ENCODE measurements around the gene RPAP3. TPM values are rescaled to one million over a fixed set of nuclear protein-coding genes. Genes with fewer than 3 reads are reported as not detected.

The RPAP3 gene
- polyA plus RNA-seq, 3 donors, result 9.6 to 20.6 (median 19.0) TPM

GRCh38 chr12:47705229-47705565 lies 633 bp downstream of the RPAP3 start:
- peak overlapping the region; percentile 78 to 99 (median 88) for H3K4me3 ChIP-seq (replicated peaks in 1 of 3; ENCODE audit: low read depth in 2 of 3, low read length in 3 of 3)
- H3K4me3 Mint-ChIP-seq, result peak overlapping the region; percentile 90 to 97
- peaks cover 10 to 12% of the 10 kb centered on the region in 2 donors for H3K36me3 ChIP-seq (replicated peaks in 1 of 2; ENCODE audit: control insufficient read depth in 1 of 2, insufficient read depth in 2 of 2, low read length in 2 of 2)
- peak overlapping the region; percentile 39 to 95 for H3K27ac ChIP-seq (ENCODE audit: low read depth in 1 of 2, low read length in 2 of 2)
- H3K27me3 ChIP-seq (ENCODE audit: control insufficient read depth in 2 of 2, insufficient read depth in 2 of 2, low read length in 2 of 2), result no peaks in the 10 kb centered on the region
- DNase-seq, result no peak
- H3K4me2 ChIP-seq (replicated peaks; ENCODE audit: extremely low read depth, low read length, poor library complexity, severe bottlenecking), result peak overlapping the region; percentile 81
- no peaks in the 10 kb centered on the region for H3K9me3 Mint-ChIP-seq
- H3K79me2 ChIP-seq (ENCODE audit: insufficient read depth, low read length), result peaks cover 64% of the 10 kb centered on the region
- peak overlapping the region; percentile 95 for H3K9ac ChIP-seq (ENCODE audit: insufficient read depth, low read length, poor library complexity, severe bottlenecking)
- H3K4me1 ChIP-seq (ENCODE audit: control insufficient read depth in 1 of 2, insufficient read depth in 2 of 2, low read length in 2 of 2), result peaks cover 41 to 52% of the 10 kb centered on the region in 2 donors
- peaks cover 55% of the 10 kb centered on the region for H3K4me1 Mint-ChIP-seq
- 0% methylated on average over 7 of the region's 9 CpGs for WGBS (ENCODE audit: insufficient coverage)
- intact Hi-C loops (cut with micrococcal nuclease), result loop anchor here in 1 of 2 donors (5.0 kb wide), 1 partner anchor 112 kb away; the partner anchor contains the start of gene HDAC7
- peaks cover 0 to 2% (median 0%) of the 10 kb centered on the region in 3 donors for H3K27me3 Mint-ChIP-seq (ENCODE audit: low read depth in 3 of 3)
- H4K20me1 ChIP-seq (ENCODE audit: insufficient read depth, low read length), result peaks cover 21% of the 10 kb centered on the region
- peak overlapping the region; percentile 74 to 99 (median 97) for H3K27ac Mint-ChIP-seq
- peak overlapping the region; percentile 86 for H2AFZ ChIP-seq (ENCODE audit: insufficient read depth, low read depth, low read length, poor library complexity, severe bottlenecking)
- H3K36me3 Mint-ChIP-seq, result peaks cover 23 to 24% of the 10 kb centered on the region in 2 donors
- H3K9me3 ChIP-seq (replicated peaks in 1 of 2; ENCODE audit: control insufficient read depth in 1 of 2, insufficient read depth in 1 of 2, low read length in 2 of 2), result no peaks in the 10 kb centered on the region
- TF ChIP-seq CTCF (IDR thresholded peaks at IDR 0.05), result no peak

- Mint-ChIP-seq H3K27ac (peak overlapping the region in 5 of 7 donors; percentile 74 to 98 (median 96)), H3K4me1 (peaks cover 50% of the 10 kb centered on the region), H3K27me3 (ENCODE audit: low read depth in 3 of 3) (peaks cover 0 to 2% (median 0%) of the 10 kb centered on the region in 3 donors), H3K4me3 (peak overlapping the region; percentile 90 to 97), H3K9me3 (no peaks in the 10 kb centered on the region), H3K36me3 (peaks cover 27 to 29% of the 10 kb centered on the region in 2 donors)
- Histone ChIP-seq H3K4me1 (ENCODE audit: control insufficient read depth in 1 of 2, insufficient read depth in 2 of 2, low read length in 2 of 2) (peaks cover 36 to 47% of the 10 kb centered on the region in 2 donors), H3K4me2 (replicated peaks; ENCODE audit: extremely low read depth, low read length, poor library complexity, severe bottlenecking) (peak overlapping the region; percentile 81), H3K36me3 (replicated peaks in 1 of 2; ENCODE audit: control insufficient read depth in 1 of 2, insufficient read depth in 2 of 2, low read length in 2 of 2) (peaks cover 10 to 16% of the 10 kb centered on the region in 2 donors), H3K79me2 (ENCODE audit: insufficient read depth, low read length) (peaks cover 64% of the 10 kb centered on the region), H3K9me3 (replicated peaks in 1 of 2; ENCODE audit: control insufficient read depth in 1 of 2, insufficient read depth in 1 of 2, low read length in 2 of 2) (no peaks in the 10 kb centered on the region), H3K9ac (ENCODE audit: insufficient read depth, low read length, poor library complexity, severe bottlenecking) (no peak overlapping the region), H2AFZ (ENCODE audit: insufficient read depth, low read depth, low read length, poor library complexity, severe bottlenecking) (no peak overlapping the region), H3K4me3 (replicated peaks in 1 of 3; ENCODE audit: low read depth in 2 of 3, low read length in 3 of 3) (peak overlapping the region in 1 of 3 experiments; percentile 88), H3K27me3 (ENCODE audit: control insufficient read depth in 2 of 2, insufficient read depth in 2 of 2, low read length in 2 of 2) (no peaks in the 10 kb centered on the region), H4K20me1 (ENCODE audit: insufficient read depth, low read length) (peaks cover 21% of the 10 kb centered on the region), H3K27ac (ENCODE audit: low read depth in 1 of 2, low read length in 2 of 2) (no peak overlapping the region)
- WGBS (ENCODE audit: insufficient coverage), result 100% methylated on average over 4 of the region's 9 CpGs
- TF ChIP-seq CTCF (IDR thresholded peaks at IDR 0.05), result no peak
- intact Hi-C loops (cut with micrococcal nuclease), result loop anchor here in 1 of 2 donors (5.0 kb wide), 1 partner anchor 113 kb away; the partner anchor contains the start of gene HDAC7
- DNase-seq, result no peak
Observed at GRCh38 chr12:47704719-47705118, 1.1 kb downstream of the RPAP3 start.
